SK-N-SH (cell line): ENCODE measurements around the gene SAPCD2.

Experiments
- CHD2 ChIP-seq: fragments of 150-350 bp; IDR thresholded peaks from 2 replicates; pipeline ENCODE4 v1.6.1; 2018; ENCODE audit warnings: low read length; ENCODE audit not compliant: partially characterized antibody
- CTCF ChIP-seq: fragments of 200-600 bp; sonication (generic); IDR thresholded peaks from 2 replicates; pipeline ENCODE4 v1.6.1; 2017; ENCODE audit warnings: antibody characterized with exemption, mild to moderate bottlenecking, moderate library complexity
- EZH2phosphoT487 ChIP-seq: fragments of 200-600 bp; sonication (generic); IDR thresholded peaks from 2 replicates; pipeline ENCODE4 v1.6.1; 2017; ENCODE audit warnings: low read depth, mixed run types, mild to moderate bottlenecking, antibody characterized with exemption, moderate library complexity, borderline replicate concordance
- GATA2 ChIP-seq: sonication (generic); formaldehyde crosslinking; IDR thresholded peaks from 2 replicates; pipeline ENCODE4 v1.5.0; 2020; ENCODE audit warnings: mild to moderate bottlenecking, missing genetic modification reagents
- JUND ChIP-seq: IDR thresholded peaks from 2 replicates; pipeline ENCODE4 v1.4.0; 2012
- MXI1 ChIP-seq: IDR thresholded peaks from 2 replicates; pipeline ENCODE4 v1.6.1; 2012; ENCODE audit warnings: mild to moderate bottlenecking, low read depth, low read length, improper control_type of control experiment
- POLR2AphosphoS5 ChIP-seq: IDR thresholded peaks from 2 replicates; pipeline ENCODE4 v1.6.1; 2012; ENCODE audit warnings: low read depth, low read length
- RAD21 ChIP-seq: IDR thresholded peaks from 2 replicates; pipeline ENCODE4 v1.6.1; 2012; ENCODE audit warnings: mild to moderate bottlenecking, low read length
- RXRA ChIP-seq: IDR thresholded peaks from 2 replicates; pipeline ENCODE4 v1.4.0; 2012; ENCODE audit warnings: low read depth, mild to moderate bottlenecking, borderline replicate concordance
- SMC3 ChIP-seq: IDR thresholded peaks from 2 replicates; pipeline ENCODE4 v1.6.1; 2012; ENCODE audit warnings: low read depth, low read length, improper control_type of control experiment
- TAF1 ChIP-seq: IDR thresholded peaks from 2 replicates; pipeline ENCODE4 v1.6.1; 2012; ENCODE audit warnings: low read depth, mild to moderate bottlenecking, low read length, moderate library complexity, borderline replicate concordance
- YY1 ChIP-seq: IDR thresholded peaks from 2 replicates; pipeline ENCODE4 v1.4.0; 2012; ENCODE audit warnings: low read depth, mild to moderate bottlenecking
- TF ChIP-seq, protein P1 (sequence below): IDR thresholded peaks from 2 replicates; pipeline ENCODE4 v1.4.0; 2012; ENCODE audit warnings: low read depth, borderline replicate concordance
- TF ChIP-seq, protein P2 (sequence below): IDR thresholded peaks from 2 replicates; pipeline ENCODE4; 2012

DNA sequence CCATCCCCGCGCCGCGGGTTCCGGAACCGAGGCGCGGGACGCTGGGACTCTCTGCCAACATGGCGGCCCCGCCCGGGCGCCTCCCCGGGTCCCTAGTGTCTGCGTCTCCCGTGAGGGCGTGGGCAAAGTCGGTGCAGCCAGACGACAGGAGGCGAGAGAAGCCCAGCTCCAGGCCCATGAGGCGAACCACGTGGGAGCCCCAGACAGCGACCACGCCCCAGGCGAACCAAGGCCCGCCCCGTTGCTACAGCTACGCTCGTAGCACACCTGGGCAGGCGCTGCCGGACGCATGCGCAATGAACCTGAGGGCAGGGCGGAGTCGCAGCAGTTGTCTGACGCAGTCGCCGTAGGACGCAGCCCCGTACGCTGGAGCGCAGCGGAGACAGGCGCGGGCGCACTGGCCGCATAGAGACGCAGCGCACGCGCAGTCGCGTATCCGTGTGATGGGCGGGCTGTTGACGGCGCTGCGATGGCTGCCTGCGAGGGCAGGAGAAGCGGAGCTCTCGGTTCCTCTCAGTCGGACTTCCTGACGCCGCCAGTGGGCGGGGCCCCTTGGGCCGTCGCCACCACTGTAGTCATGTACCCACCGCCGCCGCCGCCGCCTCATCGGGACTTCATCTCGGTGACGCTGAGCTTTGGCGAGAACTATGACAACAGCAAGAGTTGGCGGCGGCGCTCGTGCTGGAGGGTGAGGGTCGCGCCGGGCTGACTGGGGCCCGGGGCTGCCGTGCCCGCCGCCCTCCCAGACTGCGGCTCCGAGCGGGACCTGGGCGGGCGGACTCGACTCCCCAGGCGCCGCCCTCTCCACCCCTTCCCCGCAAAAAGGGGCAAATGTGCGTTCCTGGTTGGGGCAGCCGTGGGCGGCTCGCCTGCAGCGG is 16.4 kb upstream of the SAPCD2 start, which contains the start of gene MAN1B1:
- peak; percentile 89 for TF ChIP-seq TAF1
- peak; percentile 48 for TF ChIP-seq POLR2AphosphoS5
- no peak for TF ChIP-seq EZH2phosphoT487
- TF ChIP-seq CTCF: no peak
- no peak for TF ChIP-seq CHD2
- no peak for TF ChIP-seq SMC3
- peak; percentile 86 for TF ChIP-seq YY1
- no peak for TF ChIP-seq GATA2
- TF ChIP-seq, protein P1, sequence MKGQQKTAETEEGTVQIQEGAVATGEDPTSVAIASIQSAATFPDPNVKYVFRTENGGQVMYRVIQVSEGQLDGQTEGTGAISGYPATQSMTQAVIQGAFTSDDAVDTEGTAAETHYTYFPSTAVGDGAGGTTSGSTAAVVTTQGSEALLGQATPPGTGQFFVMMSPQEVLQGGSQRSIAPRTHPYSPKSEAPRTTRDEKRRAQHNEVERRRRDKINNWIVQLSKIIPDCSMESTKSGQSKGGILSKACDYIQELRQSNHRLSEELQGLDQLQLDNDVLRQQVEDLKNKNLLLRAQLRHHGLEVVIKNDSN: peak; percentile 77; the same call in 1 of the 2 replicates
- TF ChIP-seq RAD21: no peak
- TF ChIP-seq MXI1: peak; percentile 100
- no peak for TF ChIP-seq JUND
- TF ChIP-seq, protein P2, sequence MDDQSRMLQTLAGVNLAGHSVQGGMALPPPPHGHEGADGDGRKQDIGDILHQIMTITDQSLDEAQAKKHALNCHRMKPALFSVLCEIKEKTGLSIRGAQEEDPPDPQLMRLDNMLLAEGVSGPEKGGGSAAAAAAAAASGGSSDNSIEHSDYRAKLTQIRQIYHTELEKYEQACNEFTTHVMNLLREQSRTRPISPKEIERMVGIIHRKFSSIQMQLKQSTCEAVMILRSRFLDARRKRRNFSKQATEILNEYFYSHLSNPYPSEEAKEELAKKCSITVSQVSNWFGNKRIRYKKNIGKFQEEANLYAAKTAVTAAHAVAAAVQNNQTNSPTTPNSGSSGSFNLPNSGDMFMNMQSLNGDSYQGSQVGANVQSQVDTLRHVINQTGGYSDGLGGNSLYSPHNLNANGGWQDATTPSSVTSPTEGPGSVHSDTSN: 0 out of 2 replicates have a peak, but pooled peaks have one; percentile 5
- TF ChIP-seq RXRA: no peak
